Stimulated activated memory B cell treated with anti-CD40 and anti-IgM and Interleukin-4, amounts not matched to agents 10 μg/mL and 1 μg/mL and 100 μg/mL, for 72 hours (primary cell): Measurements from ENCODE around the gene LYZL6.
"Not testable (repeated sequence)": the region's sequence is repeated elsewhere in the genome, so short reads cannot be mapped to it uniquely, and the experiment has no call there.

Source experiments
- ATAC-seq: fragments of 150-1000 bp; cut with Tn5 transposase; 2 replicates; pipeline ENCODE4 v1.10.0; 2021
- H3K27ac Mint-ChIP-seq: one replicate; pipeline ENCODE4 v1.8.0; 2022; ENCODE audit warnings: mild to moderate bottlenecking, mixed read lengths
- H3K27me3 Mint-ChIP-seq: one replicate; pipeline ENCODE4 v1.8.0; 2022; ENCODE audit warnings: mixed read lengths
- H3K36me3 Mint-ChIP-seq: one replicate; pipeline ENCODE4 v1.8.0; 2022; ENCODE audit warnings: mixed read lengths
- H3K4me1 Mint-ChIP-seq: one replicate; pipeline ENCODE4 v1.8.0; 2022; ENCODE audit warnings: mixed read lengths
- H3K4me3 Mint-ChIP-seq: one replicate; pipeline ENCODE4 v1.8.0; 2022; ENCODE audit warnings: mild to moderate bottlenecking, moderate library complexity, mixed read lengths
- H3K9me3 Mint-ChIP-seq: one replicate; pipeline ENCODE4 v1.8.0; 2022; ENCODE audit warnings: mixed read lengths

LYZL6 gene

GRCh38 chr17:35969558-35970380 lies 26.3 kb upstream of the LYZL6 start:
- peak; percentile 65 for ATAC-seq
- H3K4me1 Mint-ChIP-seq = no peaks in the 10 kb centered on the region
- H3K36me3 Mint-ChIP-seq = no peaks in the 10 kb centered on the region
- H3K27ac Mint-ChIP-seq = no peak overlapping the region
- no peaks in the 10 kb centered on the region for H3K9me3 Mint-ChIP-seq
- H3K4me3 Mint-ChIP-seq = no peak overlapping the region
- H3K27me3 Mint-ChIP-seq = no peaks in the 10 kb centered on the region

GRCh38 chr17:35968520-35969054 lies 25.1 kb upstream of the LYZL6 start:
- Mint-ChIP-seq H3K27me3 (peaks cover 7% of the 10 kb centered on the region), H3K27ac (no peak overlapping the region), H3K9me3 (no peaks in the 10 kb centered on the region), H3K36me3 (no peaks in the 10 kb centered on the region), H3K4me3 (no peak overlapping the region), H3K4me1 (no peaks in the 10 kb centered on the region)
- no peak for ATAC-seq

GRCh38 chr17:35965272-35965671 lies 21.8 kb upstream of the LYZL6 start:
- H3K27ac Mint-ChIP-seq = no peak overlapping the region
- peaks cover 33% of the 10 kb centered on the region for H3K27me3 Mint-ChIP-seq
- ATAC-seq = no peak
- no peaks in the 10 kb centered on the region for H3K4me1 Mint-ChIP-seq
- no peak overlapping the region for H3K4me3 Mint-ChIP-seq
- H3K36me3 Mint-ChIP-seq = no peaks in the 10 kb centered on the region
- no peaks in the 10 kb centered on the region for H3K9me3 Mint-ChIP-seq

- no peak overlapping the region for H3K27ac Mint-ChIP-seq
- no peaks in the 10 kb centered on the region for H3K9me3 Mint-ChIP-seq
- H3K36me3 Mint-ChIP-seq = no peaks in the 10 kb centered on the region
- H3K4me3 Mint-ChIP-seq = no peak overlapping the region
- ATAC-seq = no peak
- H3K27me3 Mint-ChIP-seq = peaks cover 38% of the 10 kb centered on the region
- no peaks in the 10 kb centered on the region for H3K4me1 Mint-ChIP-seq
Measured at GRCh38 chr17:35963663-35964062, 20.1 kb upstream of the LYZL6 start.

- no peaks in the 10 kb centered on the region for H3K4me1 Mint-ChIP-seq
- peaks cover 3% of the 10 kb centered on the region for H3K9me3 Mint-ChIP-seq
- peaks cover 18% of the 10 kb centered on the region for H3K27me3 Mint-ChIP-seq
- H3K36me3 Mint-ChIP-seq = no peaks in the 10 kb centered on the region
- no peak for ATAC-seq
- no peak overlapping the region for H3K4me3 Mint-ChIP-seq
- no peak overlapping the region for H3K27ac Mint-ChIP-seq
Measured at GRCh38 chr17:35953720-35954119, 10.2 kb upstream of the LYZL6 start.

- ATAC-seq = no peak
- no peaks in the 10 kb centered on the region for H3K4me1 Mint-ChIP-seq
- no peaks in the 10 kb centered on the region for H3K27me3 Mint-ChIP-seq
- H3K36me3 Mint-ChIP-seq = no peaks in the 10 kb centered on the region
- H3K9me3 Mint-ChIP-seq = no peaks in the 10 kb centered on the region
- no peak overlapping the region for H3K4me3 Mint-ChIP-seq
- no peak overlapping the region for H3K27ac Mint-ChIP-seq
Measured at GRCh38 chr17:35949401-35949800, 5.9 kb upstream of the LYZL6 start.

- no peaks in the 10 kb centered on the region for H3K9me3 Mint-ChIP-seq
Measured at GRCh38 chr17:35948092-35948491, 4.6 kb upstream of the LYZL6 start.

GRCh38 chr17:35947156-35947585 lies 3.7 kb upstream of the LYZL6 start:
- Mint-ChIP-seq H3K27ac (no peak overlapping the region), H3K4me1 (no peaks in the 10 kb centered on the region), H3K9me3 (no peaks in the 10 kb centered on the region), H3K36me3 (no peaks in the 10 kb centered on the region), H3K4me3 (no peak overlapping the region), H3K27me3 (no peaks in the 10 kb centered on the region)
- peak; percentile 69 for ATAC-seq

More at GRCh38 chr17:35948092-35948491, 4.6 kb upstream of the LYZL6 start:
- no peak for ATAC-seq
- no peaks in the 10 kb centered on the region for H3K36me3 Mint-ChIP-seq
- no peak overlapping the region for H3K4me3 Mint-ChIP-seq
- H3K27me3 Mint-ChIP-seq = no peaks in the 10 kb centered on the region
- H3K4me1 Mint-ChIP-seq = no peaks in the 10 kb centered on the region
- no peak overlapping the region for H3K27ac Mint-ChIP-seq

- no peaks in the 10 kb centered on the region for H3K36me3 Mint-ChIP-seq
- H3K27me3 Mint-ChIP-seq = no peaks in the 10 kb centered on the region
- H3K27ac Mint-ChIP-seq = no peak overlapping the region
- no peak overlapping the region for H3K4me3 Mint-ChIP-seq
- ATAC-seq = no peak
- no peaks in the 10 kb centered on the region for H3K9me3 Mint-ChIP-seq
- no peaks in the 10 kb centered on the region for H3K4me1 Mint-ChIP-seq
Measured at GRCh38 chr17:35944151-35944550, 638 bp upstream of the LYZL6 start.

GRCh38 chr17:35942588-35943186 lies 826 bp downstream of the LYZL6 start:
- no peak for ATAC-seq
- Mint-ChIP-seq H3K36me3 (no peaks in the 10 kb centered on the region), H3K27ac (no peak overlapping the region), H3K4me1 (no peaks in the 10 kb centered on the region), H3K27me3 (no peaks in the 10 kb centered on the region), H3K4me3 (no peak overlapping the region), H3K9me3 (no peaks in the 10 kb centered on the region)

GRCh38 chr17:35938492-35938891 lies 5.0 kb downstream of the LYZL6 start:
- H3K4me1 Mint-ChIP-seq, H3K27ac Mint-ChIP-seq, H3K36me3 Mint-ChIP-seq, H3K27me3 Mint-ChIP-seq, H3K9me3 Mint-ChIP-seq, H3K4me3 Mint-ChIP-seq, ATAC-seq: not testable (repeated sequence)

- Mint-ChIP-seq H3K27me3 (no peaks in the 10 kb centered on the region), H3K9me3 (no peaks in the 10 kb centered on the region), H3K27ac (no peak overlapping the region), H3K4me1 (no peaks in the 10 kb centered on the region), H3K4me3 (no peak overlapping the region), H3K36me3 (no peaks in the 10 kb centered on the region)
- no peak for ATAC-seq
Measured at GRCh38 chr17:35936063-35936462, 7.5 kb downstream of the LYZL6 start.

- peaks cover 9% of the 10 kb centered on the region for H3K27me3 Mint-ChIP-seq
- ATAC-seq = no peak
- peaks cover 12% of the 10 kb centered on the region for H3K4me1 Mint-ChIP-seq
- no peaks in the 10 kb centered on the region for H3K36me3 Mint-ChIP-seq
- no peak overlapping the region for H3K27ac Mint-ChIP-seq
- H3K9me3 Mint-ChIP-seq = no peaks in the 10 kb centered on the region
- H3K4me3 Mint-ChIP-seq = no peak overlapping the region
Measured at GRCh38 chr17:35934760-35935159, 8.8 kb downstream of the LYZL6 start.

- Mint-ChIP-seq H3K27me3 (peaks cover 9% of the 10 kb centered on the region), H3K36me3 (no peaks in the 10 kb centered on the region), H3K27ac (no peak overlapping the region), H3K4me3 (no peak overlapping the region), H3K9me3 (no peaks in the 10 kb centered on the region), H3K4me1 (peaks cover 14% of the 10 kb centered on the region)
- no peak for ATAC-seq
Measured at GRCh38 chr17:35932586-35932985, 10.9 kb downstream of the LYZL6 start.

- Mint-ChIP-seq H3K4me3 (no peak overlapping the region), H3K4me1 (peaks cover 14% of the 10 kb centered on the region), H3K9me3 (no peaks in the 10 kb centered on the region), H3K27ac (no peak overlapping the region), H3K36me3 (no peaks in the 10 kb centered on the region), H3K27me3 (peaks cover 9% of the 10 kb centered on the region)
- no peak for ATAC-seq
Measured at GRCh38 chr17:35931794-35932425, 11.6 kb downstream of the LYZL6 start.
